GM21737 (cell line): ENCODE results near the gene NT5C1A.

ENCODE experiments used
- ATAC-seq: cut with Tn5 transposase; IDR thresholded peaks from one replicate; pipeline ENCODE4 v1.9.1; 2021; ENCODE audit warnings: mild to moderate bottlenecking, moderate library complexity; ENCODE audit not compliant: unreplicated experiment

The NT5C1A gene

DNA sequence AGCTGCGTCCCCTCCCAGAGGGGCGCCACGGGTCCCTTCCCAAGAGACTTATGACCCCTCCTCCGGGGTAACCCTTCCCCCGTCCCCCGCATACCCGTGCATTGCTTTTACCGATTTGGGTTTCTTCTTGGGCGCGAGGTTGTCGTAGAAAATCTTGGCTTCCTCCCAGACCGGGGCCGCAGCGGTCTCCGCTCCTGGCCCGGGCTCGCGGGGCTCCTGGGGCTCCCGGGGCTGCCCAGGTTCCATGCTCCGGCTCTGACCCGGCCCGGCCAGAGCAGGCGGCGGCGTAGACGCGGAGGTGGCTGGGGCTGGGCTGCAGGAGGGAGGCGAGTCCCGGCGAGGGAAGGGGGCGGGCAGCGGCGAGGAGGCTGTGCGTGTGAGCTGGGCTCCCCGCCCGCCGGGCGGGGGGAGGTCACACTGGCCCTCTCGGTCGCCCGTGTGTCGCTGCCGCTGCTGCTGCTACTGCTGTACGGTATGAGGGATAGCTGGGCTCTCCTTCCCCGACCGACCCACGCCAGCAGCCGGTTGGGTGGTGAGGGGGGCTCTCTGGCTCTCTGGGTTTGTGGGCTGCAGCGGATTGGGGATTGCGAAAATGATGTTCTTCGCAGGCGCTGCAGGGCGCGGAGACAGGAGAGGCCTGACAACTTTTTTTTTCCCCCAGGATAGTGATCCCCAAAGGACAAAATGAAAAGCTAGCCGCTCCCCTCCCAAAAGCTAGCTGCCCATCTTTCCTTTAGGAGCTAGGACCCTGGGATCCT, at the start of gene NT5C1A:
Gene NT5C1A, minus strand, starts transcription at position 315 of the 758 bp plus-strand sequence. Its CDS starts 69 bp downstream, at position 246.
- no peak for ATAC-seq

DNA sequence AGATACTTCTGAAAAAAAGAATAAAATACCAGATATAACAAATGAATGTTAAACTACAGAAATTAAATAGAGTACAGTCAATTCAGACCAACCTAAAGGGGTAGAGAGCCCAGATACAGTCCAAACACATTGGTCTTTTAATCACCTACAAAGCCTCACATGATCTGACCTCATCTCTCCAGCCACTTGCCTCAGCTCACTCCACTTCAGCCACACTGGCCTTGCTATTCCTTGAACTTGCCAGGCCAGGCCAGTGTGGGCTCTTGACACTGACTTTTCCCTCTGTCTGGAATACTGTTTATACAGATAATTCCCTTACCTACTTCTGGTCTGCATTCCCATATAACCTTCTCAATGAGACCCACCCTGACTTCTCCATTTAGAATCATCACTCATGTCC, 49.8 kb upstream of the NT5C1A start:
- no peak for ATAC-seq

DNA sequence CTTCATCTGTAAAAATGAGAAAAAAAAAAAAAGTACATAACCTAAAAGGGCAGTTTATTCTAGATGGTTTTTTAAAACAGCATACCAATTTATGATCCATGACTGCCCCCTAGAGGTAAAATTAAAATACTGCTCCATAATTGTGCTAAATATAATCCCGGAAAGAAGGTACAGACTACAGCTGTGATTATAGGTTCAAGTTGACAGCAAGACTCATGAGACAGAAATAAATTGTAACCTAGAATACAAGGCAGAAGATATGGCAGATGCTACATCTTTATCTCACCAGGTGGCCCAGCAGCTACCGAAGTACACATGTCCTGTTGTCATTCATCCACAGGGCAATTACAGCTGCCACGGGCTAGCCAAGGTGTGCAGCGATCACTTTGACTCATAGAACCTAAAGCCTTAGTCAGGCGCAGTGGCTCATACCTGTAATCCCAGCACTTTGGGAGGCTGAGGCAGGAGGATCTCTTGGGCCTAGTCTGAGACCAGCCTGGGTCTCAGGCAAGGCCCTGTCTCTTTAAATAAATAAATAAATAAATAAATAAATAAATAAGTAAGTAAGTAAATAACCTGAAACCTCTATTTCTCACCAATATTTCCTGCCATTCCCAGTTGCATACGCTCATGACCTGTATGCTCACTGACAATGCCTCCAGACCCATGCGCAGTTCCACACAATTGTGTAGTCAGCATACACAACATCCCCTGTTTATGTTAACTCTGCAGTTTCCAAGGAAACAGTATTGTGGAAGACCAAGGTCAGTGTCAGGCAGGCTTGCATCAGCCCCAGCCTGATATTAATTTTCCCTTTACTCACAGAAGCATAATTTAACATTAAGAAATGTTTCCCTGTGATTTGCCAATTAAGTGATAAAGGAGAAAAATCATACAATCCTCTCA, 48.4 kb upstream of the NT5C1A start:
- no peak for ATAC-seq

DNA sequence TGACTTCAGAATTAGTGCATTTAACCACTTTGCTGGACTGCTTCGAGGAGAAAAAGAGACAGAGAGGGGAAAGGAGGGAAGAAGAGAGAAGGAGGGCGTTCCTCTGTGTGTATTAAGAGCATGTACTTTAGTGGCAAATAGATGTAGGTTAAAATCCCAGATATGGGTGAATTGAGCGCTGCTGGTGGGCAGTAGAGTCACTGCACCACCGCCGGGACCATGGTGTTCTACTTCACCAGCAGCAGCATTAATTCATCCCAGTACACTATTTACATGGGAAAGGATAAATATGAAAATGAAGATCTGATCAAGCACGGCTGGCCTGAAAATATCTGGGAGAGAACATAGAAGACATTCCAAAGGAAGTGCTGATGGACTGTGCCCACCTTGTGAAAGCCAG, 45.9 kb upstream of the NT5C1A start:
- ATAC-seq, result no peak

DNA sequence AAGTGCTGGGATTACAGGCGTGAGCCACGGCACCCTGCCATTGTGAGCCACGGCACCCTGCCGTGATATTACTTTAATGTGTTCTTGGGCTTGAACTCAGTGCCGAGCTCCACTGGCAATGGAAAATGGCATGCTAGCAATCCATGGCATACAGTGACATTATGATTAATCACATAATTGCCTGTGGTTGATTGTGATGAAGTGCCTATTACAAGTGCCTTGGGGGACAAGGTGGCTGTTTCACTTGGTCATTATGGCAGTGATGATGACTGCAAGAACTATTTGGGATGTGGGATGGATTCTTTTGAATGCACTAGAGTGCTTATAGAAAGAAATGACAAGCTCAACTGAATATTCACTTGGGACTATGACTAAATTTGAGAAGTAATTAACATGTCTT, 41.6 kb upstream of the NT5C1A start:
- ATAC-seq, result no peak

DNA sequence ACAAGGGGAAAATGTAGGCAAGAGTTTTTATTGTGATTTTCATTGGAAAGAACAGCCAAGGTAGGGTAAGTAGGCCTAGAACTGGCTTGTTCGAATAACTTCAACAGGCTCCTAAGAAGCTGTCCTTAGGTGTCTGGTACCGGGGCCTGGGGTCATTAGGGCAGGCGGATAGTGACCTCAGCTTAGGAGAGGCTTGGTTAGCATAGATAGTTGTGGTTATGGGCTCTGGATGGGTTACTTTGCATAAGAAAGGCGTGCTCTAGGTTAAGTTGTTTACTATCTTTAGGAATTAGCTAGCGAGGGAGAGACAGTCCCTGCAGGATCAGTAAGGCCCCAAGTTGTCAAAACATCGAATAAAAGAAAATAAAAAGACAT, 40.0 kb upstream of the NT5C1A start:
- ATAC-seq, result no peak

DNA sequence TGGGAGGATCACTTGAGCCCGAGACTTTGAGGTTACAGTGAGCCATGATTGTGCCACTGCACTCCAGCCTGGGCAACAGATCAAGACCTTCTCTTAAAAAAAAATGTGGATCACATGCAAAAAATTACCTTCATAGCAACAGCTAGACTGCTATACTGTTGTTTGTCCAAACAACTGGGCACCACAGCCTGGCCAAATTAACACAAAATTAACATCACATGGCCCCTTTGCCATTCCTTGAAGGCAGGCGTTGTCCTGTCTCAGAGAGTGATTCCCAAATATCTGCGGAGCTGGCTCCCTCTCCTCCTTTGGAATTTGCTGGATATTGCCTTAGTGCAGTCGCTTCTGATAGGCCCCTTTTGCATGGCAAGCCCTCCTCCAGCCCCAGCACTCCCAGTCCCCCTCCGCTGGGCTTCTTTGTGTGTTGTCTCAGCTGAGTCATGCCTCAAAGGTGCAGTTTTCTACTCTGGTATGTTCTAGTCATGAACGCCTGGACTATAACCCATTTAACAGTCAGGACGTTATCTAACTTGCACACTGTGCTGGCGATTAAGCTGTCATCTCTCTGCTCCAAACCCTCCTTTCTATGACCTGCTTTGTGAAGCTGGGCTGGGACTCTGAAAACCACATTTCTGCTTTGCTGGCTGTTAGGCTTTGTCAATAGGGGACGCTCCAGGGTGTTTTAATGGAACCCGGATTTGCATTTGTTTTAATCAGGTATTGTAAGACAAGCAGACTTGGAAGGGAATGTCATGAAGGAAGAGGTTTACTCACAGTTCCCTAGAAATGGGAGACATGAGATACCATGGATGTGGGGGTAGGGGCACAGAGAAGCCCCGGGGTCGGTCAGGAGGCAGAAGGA, 39.4 kb upstream of the NT5C1A start:
- no peak for ATAC-seq

DNA sequence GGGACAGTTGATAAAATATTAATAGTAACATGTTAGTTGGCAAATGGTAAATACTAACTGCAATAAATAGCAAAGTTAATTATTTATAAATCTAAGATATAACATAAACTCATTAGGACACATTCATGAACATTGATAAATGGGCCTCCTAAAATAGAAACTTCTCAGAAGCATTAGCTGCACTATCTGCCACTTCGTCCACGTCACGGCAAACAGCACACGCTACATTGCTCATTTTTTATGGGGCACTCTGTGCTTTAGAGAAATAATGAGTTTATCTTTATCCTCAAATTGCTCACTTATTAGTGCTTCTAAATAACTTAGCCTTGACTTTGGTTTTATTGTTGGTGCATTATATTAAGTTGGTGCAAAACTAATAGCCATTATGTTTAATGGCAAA, 35.6 kb upstream of the NT5C1A start:
- no peak for ATAC-seq

DNA sequence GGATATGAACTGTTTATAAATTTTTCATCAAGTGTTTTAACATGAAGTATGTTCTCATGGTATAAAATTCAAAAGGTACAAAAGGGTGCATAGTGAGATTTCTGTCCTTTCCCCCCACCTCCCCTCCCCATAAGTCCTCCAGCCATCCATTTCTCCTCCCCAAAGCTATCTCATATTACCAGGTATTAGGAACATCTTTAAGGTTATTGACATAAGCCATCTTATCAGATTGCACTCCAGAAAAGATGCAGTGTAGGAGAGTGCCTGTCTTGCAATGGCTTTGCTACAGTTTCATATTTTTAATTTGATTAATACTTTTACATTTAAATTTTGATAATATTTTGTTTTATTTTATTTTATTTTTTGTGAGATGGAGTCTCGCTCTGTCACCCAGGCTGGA, 32.9 kb upstream of the NT5C1A start:
- no peak for ATAC-seq

DNA sequence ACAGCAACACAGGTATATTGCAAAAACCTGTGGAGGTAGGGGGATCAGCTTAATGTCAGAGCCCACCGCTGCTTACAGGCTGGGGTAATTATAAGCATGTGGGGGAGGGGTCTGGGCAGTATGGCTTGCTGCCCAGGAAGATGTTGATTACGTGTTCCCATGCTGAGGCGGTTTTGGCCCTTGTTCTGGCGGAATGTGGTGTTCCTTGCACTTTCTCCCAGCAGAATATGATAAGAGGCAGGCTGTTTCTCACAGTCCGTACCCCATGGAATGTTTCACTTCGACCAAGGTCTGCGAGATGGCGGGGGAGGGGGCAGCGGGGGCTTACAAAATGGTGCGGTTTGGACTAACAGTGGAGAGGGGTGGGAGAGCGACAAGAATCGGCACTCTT, 29.1 kb upstream of the NT5C1A start:
- no peak for ATAC-seq

DNA sequence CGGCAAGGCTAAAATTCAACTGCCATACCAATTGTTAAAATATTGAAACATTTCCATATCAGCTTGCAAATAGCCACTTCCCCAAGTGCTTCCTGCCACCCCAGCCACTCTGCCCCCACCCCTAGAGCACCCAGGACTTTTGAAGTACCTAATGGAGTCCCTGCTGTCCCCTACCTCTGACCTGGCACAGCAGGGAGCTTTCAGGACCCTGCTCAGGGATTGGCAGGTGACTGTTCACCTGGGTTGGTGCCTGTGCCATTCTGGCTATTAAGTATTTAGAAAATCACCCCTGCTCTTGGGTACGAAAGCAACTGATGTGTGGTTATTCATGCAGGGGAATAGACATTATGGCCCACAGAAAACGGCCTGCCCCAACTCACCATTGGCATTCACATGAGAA, 28.4 kb upstream of the NT5C1A start:
- no peak for ATAC-seq

DNA sequence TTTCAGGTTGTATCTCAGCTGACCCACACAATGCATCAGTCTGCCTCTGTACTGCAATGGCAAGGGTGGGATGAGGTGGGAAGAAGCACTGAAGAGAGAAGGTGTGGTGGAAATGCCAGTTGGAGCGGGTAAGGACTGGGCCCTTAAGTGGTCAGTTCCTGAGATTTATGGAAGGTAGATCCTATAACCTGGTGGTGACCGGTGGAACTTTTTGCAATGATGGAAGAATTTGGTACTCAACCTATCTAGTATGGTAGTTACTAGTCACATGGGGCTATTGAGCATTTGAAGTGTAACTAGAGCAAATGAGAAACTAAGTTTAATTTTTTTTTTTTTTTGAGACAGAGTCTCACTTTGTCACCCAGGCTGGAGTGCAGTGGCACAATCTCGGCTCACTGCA, 27.5 kb upstream of the NT5C1A start:
- ATAC-seq, result no peak

DNA sequence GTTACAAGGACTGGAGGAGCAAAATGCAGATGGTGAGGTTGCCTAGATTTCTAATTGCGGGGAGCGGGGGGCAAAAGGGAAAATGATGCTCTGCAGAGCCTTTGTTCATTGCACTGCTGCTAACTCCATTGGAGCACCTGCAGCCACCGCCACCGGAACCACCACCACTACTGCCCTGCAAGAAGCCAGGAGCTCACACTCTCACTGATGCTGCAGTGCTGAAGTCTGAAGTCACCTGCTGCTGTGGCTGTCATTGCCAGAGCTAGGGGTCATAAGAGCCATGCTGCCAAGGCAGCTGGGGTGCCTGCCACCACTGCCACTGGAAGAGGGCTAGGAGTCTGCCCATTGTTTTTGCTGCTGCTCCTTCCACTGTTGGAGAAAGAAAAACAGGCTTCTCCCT, 26.7 kb upstream of the NT5C1A start:
- ATAC-seq, result no peak

DNA sequence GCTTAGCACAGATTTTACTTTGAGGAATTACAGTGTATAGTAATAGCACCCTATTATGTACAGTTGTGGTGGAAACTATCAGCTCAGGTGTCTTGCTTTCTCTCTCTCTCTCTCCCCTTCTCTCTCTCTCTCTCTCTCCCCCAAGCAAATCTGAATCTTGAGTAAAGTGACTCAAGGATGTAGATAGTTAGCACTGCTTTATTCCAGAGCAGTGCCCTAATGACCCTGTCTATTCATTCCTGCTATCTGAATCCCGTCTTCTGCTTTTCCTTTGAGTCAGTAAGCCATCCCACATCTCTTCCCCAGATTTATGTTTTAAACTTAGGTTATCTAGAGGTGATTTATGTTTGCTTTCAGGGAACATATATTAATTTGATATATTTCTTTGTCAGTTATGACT, 24.5 kb upstream of the NT5C1A start:
- ATAC-seq, result no peak

DNA sequence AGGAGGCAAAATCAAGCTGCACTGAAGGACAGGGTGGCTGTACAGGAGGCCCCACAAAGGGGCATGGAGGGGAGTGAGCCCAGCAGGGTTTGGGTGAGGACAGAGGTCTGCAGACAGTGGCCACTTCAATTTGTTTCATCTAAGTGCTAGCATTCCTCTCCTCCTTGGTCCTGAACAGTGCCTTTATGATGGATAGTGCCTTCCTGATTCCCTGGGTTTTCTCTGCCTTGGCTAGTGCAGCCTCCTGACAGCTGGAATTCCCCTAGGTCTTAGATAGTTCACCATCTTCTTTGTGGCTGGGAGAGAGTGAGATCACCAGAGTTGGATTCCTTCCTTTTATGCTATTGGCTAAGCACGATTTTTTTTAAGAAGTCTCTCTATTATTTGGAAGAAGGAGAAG, 23.1 kb upstream of the NT5C1A start:
- ATAC-seq, result no peak

DNA sequence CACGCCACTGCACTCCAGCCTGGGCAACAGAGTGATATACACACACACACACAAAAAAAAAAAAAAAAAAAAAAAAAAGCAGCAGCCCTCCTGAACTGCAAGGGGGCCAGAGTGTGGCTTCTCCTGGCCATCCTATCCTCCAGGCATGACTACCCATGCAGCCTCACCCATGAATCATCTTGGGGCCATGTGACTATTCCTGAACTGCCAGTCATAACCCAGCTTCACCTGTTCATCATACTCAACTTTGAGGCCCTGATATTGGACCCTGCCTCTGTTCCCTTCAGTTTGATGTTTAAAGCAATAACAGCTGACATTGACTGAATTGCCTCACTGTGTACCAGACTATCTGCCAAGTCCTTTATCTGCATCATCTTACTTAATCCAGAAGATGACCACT, 22.1 kb upstream of the NT5C1A start:
- no peak for ATAC-seq

DNA sequence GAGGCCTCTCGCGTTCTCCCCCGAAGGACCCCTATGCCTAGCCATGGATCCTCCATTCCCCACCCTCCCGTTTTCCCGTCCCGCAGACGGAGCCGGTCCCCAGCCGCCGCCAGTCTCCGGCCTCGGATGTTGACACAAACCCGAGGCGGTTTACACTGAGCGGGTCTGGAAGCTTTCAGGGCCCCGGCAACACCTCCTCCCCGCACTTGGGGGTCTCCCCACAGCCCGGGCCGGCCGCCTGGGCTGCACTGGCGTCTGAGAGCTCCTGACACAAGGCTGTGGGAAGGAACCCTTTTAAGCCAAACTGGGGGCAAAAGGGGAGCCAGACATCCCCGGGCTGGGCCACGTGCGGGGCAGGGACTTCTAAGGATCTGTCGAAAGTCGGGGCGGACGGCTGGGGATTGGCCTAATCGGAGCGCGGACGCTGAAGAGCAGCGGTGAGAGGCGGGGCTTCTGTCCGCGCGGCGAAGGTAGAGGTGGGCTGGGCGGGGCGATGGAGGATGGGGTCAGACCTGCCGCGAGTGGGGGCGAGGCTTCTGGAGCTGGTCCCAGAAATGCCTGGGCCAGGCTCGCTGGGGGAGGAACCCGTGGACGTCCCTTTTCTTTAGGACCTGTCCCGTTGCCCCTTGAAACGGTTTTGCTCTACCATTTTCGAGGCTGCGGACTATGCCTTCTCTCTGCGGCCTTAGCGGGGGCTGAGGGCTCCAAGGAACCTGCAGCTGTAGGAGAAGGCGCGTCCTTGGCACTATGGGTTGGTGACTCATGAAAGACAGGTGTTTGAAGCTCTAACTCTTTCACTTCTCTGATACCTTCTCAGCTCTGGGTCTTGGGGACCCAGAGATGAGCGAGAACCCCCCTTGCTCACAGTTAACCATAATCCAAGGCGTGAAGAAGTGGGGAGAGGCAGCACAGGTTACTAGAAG, 20.5 kb upstream of the NT5C1A start:
- no peak for ATAC-seq

DNA sequence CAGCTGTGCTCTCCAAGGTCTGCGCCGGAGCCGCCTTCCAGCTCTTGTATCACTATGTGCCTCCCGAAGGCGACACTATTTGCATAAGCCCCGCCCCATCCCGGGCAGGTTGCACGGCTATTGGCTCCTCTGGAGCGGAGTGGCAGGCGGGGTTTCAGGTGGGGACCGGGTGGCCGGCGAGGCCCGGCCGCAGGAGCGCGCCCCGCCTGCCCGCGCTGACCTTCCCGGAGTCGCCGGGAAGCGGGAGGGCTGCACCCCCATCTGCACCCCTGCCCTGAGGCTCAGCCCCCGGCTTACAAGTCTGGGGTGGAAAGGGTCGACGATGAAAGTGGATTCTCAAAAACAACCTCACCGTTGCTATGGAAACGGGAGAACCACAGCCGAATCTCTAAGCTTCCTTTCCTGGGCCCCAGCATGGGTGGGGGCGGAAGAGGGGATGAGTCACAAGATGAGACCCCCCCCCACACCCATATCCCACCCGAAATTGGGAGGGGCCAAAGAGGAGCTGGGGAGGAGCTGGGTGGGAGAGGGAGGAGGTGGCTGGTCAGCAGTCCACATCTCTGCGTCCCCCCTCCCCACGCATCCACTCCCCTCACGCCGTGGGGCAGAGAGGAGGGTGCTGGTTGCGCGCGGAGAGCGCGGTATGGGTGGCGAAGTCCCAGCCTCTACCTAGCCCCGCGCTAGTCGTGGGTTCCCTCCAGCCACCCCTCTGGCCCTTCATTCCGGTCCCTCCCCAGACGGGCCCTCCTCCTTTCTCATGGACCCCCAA, 19.7 kb upstream of the NT5C1A start, which contains the start of gene HPCAL4:
Gene HPCAL4, minus strand, starts transcription at position 51 of the 769 bp plus-strand sequence. CDS start 6,830 bp downstream, outside the sequence.
- no peak for ATAC-seq

DNA sequence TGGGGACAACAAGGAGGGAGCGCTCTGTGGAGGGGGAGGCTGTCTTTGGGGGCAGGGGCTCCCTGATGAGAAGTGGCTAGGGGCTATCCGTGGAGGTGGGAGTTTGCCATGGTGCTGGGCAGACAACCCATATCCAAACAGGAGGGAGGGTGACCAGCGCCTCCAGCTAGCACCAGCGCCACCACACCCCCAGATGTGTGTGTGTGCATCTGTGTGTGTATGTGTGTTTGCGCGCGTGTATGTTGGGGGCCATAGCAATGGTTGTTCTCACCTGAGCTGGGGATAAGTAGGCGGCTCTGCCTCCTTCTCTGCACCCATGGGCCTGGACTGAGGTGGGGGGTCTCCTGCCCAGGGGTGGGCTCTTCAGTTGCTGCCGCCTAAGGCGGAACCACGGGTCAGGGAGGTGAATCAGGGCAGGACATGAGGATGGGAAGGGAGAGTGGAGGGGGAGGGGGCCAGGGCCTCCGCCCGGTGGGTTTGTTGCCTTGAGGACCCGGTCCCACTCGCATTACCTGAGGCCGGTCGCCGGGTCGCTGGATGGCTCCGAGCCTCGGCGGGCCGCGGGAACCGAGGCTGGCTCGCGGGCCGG, 19.0 kb upstream of the NT5C1A start:
- ATAC-seq, result no peak
